ENCODE results near the gene PRKAR2B. TPM values are rescaled to one million over a fixed set of nuclear protein-coding genes. Genes with fewer than 3 reads are reported as not detected.

PRKAR2B gene
- polyA plus RNA-seq, 3 donors: 39.6 to 46.1 (median 45.4) TPM

DNA sequence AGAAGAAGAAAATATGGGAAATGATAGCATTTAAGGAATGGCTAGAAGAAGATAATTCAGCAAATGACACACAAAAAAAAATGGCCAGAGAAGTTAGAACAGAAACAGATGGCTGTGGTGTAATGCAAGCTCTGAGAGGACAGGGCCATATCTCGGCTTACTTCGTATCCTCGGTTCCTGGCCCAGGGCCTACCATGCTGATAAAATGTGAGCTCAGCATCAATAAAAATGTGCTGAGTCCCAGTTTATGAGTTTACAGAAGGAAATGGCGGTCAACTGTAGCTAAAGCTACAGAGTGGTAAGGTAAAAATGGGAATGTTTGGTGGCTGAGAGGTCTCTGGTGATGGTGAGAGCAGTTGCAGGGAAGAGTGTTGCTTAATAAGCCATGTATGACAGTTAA lies 165.1 kb downstream of the PRKAR2B start:
- DNase-seq (ENCODE audit: low read depth in 3 of 3, low spot score in 2 of 3): no peak

DNA sequence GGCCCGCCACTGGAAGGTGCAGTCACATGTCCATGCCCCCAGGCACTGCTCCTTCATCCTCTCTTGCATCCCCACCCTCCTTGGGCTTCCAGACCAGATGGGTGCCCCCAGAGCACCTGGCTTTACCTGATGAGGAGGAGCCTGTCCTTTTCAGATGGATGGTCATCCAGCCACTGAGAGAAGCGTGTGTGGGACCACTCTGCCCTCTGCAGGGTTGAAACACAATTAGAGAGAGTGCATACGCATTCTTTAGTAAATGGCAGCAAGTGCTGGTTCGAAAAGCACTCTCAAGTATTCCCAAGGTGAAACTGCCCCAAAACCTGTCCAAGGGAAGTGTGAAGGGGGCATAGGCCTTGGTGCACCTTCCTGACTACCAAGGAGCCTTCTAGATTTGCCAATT lies 165.9 kb downstream of the PRKAR2B start:
- DNase-seq (ENCODE audit: low read depth in 3 of 3, low spot score in 2 of 3): no peak

Other genes starting within 250 kb of the PRKAR2B start
- 1 to 10 TPM; 2.8 to 3.5 (median 3.3) TPM for gene PIK3CG, start 179.4 kb upstream of the PRKAR2B start, polyA plus RNA-seq (ENCODE audit: insufficient read length in 3 of 3)
- 100 to 1,000 TPM; 132 to 138 (median 136) TPM for gene HBP1, start 124.3 kb downstream of the PRKAR2B start, polyA plus RNA-seq (ENCODE audit: insufficient read length in 3 of 3)